Activated T-cell treated with anti-CD3 and anti-CD28 coated beads, Interleukin-2, amount 50 U/mL, for 48 hours (primary cell): ENCODE results near the gene COP1.
A peak's percentile ranks its signal among the peaks of the same experiment; 100 is the strongest.
"Not testable (repeated sequence)": the region's sequence is repeated elsewhere in the genome, so short reads cannot be mapped to it uniquely, and the experiment has no call there.

ENCODE experiments used
- DNase-seq, 2 experiments: peaks; one replicate each; pipeline ENCODE4 v3.0.0-alpha.2; 2020

COP1 gene

GRCh38 chr1:176206961-176207902, at the start of gene COP1:
TSS of gene COP1 (minus strand) at chr1:176207286. CDS start at chr1:176206978, 308 bp downstream.
- peak; percentile 96 to 97 for DNase-seq

GRCh38 chr1:176252191-176252590, 45.1 kb upstream of the COP1 start:
- DNase-seq = no peak

- no peak for DNase-seq
These were observed 37.8 kb upstream of the COP1 start for GRCh38 chr1:176244851-176245250.

- DNase-seq = no peak
These were observed 36.7 kb upstream of the COP1 start for GRCh38 chr1:176243746-176244145.

- no peak for DNase-seq
These were observed 34.4 kb upstream of the COP1 start for GRCh38 chr1:176241385-176242015.

DNA sequence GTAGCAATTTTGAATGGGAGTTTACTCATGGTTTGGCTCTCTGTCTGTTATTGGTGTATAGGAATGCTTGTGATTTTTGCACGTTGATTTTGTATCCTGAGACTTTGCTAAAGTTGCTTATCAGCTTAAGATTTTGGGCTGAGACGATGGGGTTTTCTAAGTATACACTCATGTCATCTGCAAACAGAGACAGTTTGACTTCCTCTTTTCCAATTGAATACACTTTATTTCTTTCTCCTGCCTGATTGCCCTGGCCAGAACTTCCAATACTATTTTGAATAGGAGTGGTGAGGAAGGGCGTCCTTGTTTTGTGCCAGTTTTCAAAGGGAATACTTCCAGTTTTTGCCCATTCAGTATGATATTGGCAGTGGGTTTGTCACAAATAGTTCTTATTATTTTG, 26.6 kb upstream of the COP1 start:
- DNase-seq = not testable (repeated sequence)

GRCh38 chr1:176227579-176227978, 20.5 kb upstream of the COP1 start:
- DNase-seq = no peak

DNA sequence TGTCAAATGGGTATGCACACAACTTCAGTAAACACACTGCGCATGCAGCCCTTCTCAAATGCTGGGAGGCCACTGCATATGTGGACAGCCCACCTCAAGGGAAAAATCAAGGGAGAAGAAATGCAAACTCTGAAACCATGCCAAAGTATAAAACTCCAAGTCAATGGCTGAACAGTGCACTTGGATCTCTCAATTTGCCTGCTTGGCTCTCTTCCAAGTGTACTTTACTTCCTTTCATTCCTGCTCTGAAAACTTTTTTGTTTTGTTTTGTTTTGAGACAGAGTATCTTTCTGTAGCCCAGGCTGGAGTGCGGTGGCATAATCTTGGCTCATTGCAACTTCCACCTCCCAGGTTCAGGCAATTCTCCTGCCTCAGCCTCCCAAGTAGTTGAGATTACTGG, 18.8 kb upstream of the COP1 start:
- DNase-seq = no peak

GRCh38 chr1:176225479-176225875, 18.4 kb upstream of the COP1 start:
- no peak for DNase-seq

DNA sequence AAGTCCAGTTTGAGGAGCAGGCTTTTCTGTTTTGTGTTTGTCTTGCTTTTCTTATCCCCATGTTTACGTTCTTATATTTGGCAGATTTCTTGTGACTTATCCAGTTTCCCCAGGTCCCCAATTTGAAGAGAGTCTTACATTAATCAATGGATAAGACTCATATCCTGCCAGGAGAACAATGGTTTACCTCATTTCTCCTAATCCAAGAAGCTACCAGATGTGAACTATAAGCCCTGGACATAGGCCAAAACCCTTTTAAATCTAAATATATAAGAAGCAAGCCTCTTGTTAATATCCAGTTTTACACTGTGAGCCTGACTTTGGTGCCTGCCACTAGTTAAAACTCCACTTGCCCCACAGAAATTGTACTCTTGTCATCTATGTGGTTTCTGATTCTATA, 15.1 kb upstream of the COP1 start:
- DNase-seq = no peak

- no peak for DNase-seq
These were observed 13.1 kb upstream of the COP1 start for GRCh38 chr1:176220100-176220689.

GRCh38 chr1:176217461-176218099, 10.5 kb upstream of the COP1 start:
- DNase-seq = no peak

DNA sequence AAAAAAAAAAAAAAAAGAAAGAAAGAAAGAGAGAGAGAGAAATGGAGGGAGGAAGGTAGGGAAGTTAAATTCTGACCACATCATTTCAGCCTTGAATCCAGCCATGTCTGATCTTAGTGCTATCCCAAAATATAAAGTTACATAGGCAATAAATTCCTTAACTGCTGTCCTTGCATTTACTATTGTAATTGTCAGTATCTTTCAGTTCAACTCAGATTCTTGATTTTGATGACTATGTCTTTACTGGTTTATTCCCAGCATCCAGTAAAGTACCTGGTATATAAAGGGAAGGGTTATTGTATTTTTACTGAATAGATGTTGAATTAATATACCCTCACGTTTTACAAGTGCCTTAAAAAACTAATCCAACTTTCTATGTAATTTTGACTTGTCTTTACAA, 8.9 kb upstream of the COP1 start:
- no peak for DNase-seq

DNA sequence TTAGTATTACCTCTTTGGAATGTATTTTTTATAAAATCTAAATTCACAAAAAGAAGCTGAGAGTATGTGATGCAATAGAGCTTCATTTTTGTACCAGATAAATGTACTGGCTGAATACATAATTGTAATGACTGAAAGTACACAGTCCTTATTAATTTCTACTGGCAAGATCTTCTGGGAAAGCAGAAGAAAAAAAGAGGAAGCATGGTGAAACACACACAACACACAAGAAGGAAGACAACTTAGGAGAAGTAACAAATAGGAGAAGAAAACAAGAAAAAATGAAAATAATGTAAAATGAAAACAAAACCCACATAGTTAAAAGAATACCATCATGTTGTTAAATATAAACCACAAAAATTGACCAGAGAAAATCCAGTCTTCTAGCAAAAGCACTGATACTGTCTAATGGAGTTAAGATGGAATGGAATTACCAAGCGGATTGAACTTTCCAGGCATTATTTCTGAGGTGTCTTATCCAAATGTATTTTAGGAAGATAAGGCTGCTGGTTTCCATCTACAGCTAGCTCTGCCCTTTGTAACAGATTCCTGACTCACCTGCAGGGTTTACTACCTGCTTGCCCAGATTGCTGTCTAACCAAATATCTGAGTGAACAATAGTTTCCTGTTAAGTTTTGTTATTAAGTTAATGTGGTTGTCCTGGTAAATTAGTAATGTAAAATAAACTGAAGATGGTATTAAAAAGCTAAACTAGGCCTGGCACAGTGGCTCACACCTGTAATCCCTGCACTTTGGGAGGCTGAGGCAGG, 4.5 kb upstream of the COP1 start:
- DNase-seq = no peak

DNA sequence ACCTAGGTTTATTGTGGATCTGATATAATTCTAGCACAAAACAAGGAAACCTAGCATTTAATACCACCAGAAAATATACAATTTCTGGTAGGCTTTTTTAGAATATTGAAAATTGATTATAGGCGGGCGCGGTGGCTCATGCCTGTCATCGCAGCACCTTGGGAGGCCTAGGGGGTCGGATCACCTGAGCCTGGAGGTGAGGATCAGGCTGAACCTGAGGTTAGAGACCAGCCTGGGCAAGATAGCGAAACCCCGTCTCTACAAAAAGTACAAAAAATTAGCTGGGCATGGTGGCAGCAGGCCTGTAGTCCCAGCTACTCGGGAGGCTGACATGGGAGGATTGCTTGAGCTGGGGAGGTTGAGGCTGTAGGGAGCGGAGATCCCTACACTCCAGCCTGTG, 948 bp upstream of the COP1 start:
- no peak for DNase-seq

- peak; percentile 54 to 71 for DNase-seq
These were observed 803 bp downstream of the COP1 start for GRCh38 chr1:176206006-176206960.

- DNase-seq = no peak
These were observed 1.7 kb downstream of the COP1 start for GRCh38 chr1:176205332-176205914.

GRCh38 chr1:176204655-176205054, 2.4 kb downstream of the COP1 start:
- DNase-seq = not testable (repeated sequence)

DNA sequence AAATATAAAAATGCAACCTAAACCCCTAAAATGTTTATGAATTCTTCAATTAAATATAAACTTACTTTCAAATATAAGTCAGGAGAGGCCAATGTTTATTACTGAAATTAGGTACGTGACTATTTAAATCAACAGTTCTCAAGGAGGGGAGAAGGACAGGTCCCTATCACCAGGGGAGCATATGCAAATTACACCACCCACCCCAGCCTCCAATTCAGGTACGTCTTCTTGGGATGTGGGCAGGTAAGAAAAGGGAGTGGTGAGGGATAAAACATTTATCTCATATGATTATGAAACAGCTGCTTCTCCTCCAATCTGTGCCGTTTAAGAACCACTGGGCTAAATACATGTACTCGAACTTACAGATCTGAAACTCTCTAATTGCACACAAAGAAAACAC, 3.4 kb downstream of the COP1 start:
- no peak for DNase-seq

- no peak for DNase-seq
These were observed 5.5 kb downstream of the COP1 start for GRCh38 chr1:176201568-176201967.

DNA sequence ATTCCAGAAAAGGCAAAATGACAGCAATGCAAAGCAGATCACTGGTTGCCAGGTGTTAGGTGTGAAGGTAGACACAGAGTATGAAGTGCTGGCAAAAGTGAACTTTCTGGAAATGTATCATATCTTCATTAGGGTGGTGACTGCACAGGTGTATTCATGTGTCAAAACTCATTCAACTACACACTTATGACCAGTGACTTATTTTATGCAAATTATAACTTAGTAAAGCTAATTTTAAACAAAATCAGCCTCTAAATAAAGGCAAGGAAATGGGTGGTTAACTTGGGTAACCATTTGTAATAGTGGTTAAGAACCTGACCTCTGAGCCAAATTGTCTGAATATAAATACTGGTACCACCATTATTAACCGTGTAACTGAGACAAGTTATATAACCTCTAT, 7.4 kb downstream of the COP1 start:
- no peak for DNase-seq
